Gastroesophageal sphincter (tissue), 4 donors: ENCODE measurements around the gene PRDM16. TPM values are rescaled to one million over a fixed set of nuclear protein-coding genes. Genes with fewer than 3 reads are reported as not detected.

Experiments
- ATAC-seq: fragments of 150-250 bp; one replicate; pipeline ENCODE4 v1.9.1; 2016; ENCODE audit warnings: mild to moderate bottlenecking, moderate library complexity
- H3K27ac ChIP-seq, 4 donors: fragments of 200-600 bp; sonication (generic) in 3 of 4; 1 replicate in 3 of 4; 2 replicates in 1 of 4; pipeline ENCODE4 v1.5.1; 2016 to 2019
- H3K27me3 ChIP-seq: fragments of 200-600 bp; sonication (generic); one replicate; pipeline ENCODE4 v1.5.1; 2019
- H3K36me3 ChIP-seq, 2 donors: fragments of 200-600 bp; sonication (generic); one replicate each; pipeline ENCODE4 v1.5.1; 2019; ENCODE audit warnings: control low read depth in 1 of 2
- H3K4me1 ChIP-seq, 3 donors: fragments of 200-600 bp; sonication (generic); 1 replicate in 2 of 3; 2 replicates in 1 of 3; pipeline ENCODE4 v1.5.1; 2016 to 2019; ENCODE audit warnings: control low read depth in 2 of 3
- H3K4me3 ChIP-seq, 2 donors: fragments of 200-600 bp; sonication (generic); one replicate each; pipeline ENCODE4 v1.5.1; 2019; ENCODE audit warnings: mild to moderate bottlenecking in 1 of 2, moderate library complexity in 1 of 2
- H3K9me3 ChIP-seq, 3 donors: fragments of 200-600 bp; sonication (generic); one replicate each; pipeline ENCODE4 v1.5.1; 2017 to 2019; ENCODE audit warnings: control low read depth in 2 of 3
- CTCF ChIP-seq, 4 experiments: fragments of 200-600 bp in 2 of 4; fragments of 450-650 bp in 2 of 4; sonication (generic) in 1 of 4; IDR thresholded peaks; one replicate each; pipeline ENCODE4 v1.5.1; 2017 to 2019; ENCODE audit warnings: antibody characterized with exemption in 4 of 4, mild to moderate bottlenecking in 2 of 4, moderate library complexity in 2 of 4
- EP300 ChIP-seq: sonication (generic); formaldehyde crosslinking; IDR thresholded peaks from one replicate; pipeline ENCODE4 v1.6.1; 2017; ENCODE audit warnings: antibody characterized with exemption, mild to moderate bottlenecking
- POLR2A ChIP-seq, 2 donors: fragments of 450-650 bp; IDR thresholded peaks; one replicate each; pipeline ENCODE4 v1.6.1; 2017; ENCODE audit warnings: antibody characterized with exemption in 2 of 2, mild to moderate bottlenecking in 2 of 2, moderate library complexity in 1 of 2
- POLR2AphosphoS5 ChIP-seq: sonication (generic); formaldehyde crosslinking; IDR thresholded peaks from one replicate; pipeline ENCODE4 v1.6.1; 2017; ENCODE audit warnings: antibody characterized with exemption
- whole genome bisulfite sequencing, 2 donors: methylation state at CpG; one replicate each; pipeline ENCODE4 v1.1.5; 2018; ENCODE audit warnings: low coverage in 1 of 2; 5-methylcytosine and 5-hydroxymethylcytosine counted together
- total RNA-seq, 4 donors: library from RNA; depleted of rRNA; stranded (reverse); fragments of >200 nt; gene quantifications; one replicate each; pipeline ENCODE4 v1.1.0, GENCODE V29; 2016

The PRDM16 gene
- total RNA-seq, 4 donors from 2014 or later: 1.1 to 3.4 (median 1.6) TPM

GRCh38 chr1:3277011-3277471, 208.0 kb downstream of the PRDM16 start:
- Histone ChIP-seq H3K9me3 (no peaks in the 10 kb centered on the region), H3K4me3 (no peak overlapping the region), H3K36me3 (no peaks in the 10 kb centered on the region), H3K27me3 (peaks cover 38% of the 10 kb centered on the region), H3K27ac (no peak overlapping the region), H3K4me1 (no peaks in the 10 kb centered on the region)
- ATAC-seq: no peak
- no CpG with 5 or more reads among the region's 15 CpGs for WGBS, 2 donors
- no peak for TF ChIP-seq EP300
- TF ChIP-seq POLR2AphosphoS5: no peak

DNA sequence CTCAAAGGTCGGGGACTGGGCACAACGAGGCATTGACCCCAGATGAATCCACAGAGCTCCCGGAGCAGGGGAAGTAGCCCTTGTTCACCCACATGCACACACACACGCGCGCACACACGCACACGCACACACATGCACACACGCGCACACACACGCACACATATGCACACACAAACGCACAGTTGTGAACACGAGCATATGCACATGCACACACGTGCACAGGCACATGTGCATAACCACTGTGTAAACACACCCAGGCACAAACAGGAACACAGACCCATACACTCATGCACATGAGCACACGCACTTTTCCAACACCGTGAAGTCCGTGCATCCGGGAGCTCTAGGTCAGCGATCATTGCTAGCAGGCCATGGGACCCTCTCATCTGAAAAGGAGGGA, 208.6 kb downstream of the PRDM16 start:
- no peaks in the 10 kb centered on the region for H3K4me1 ChIP-seq
- peaks cover 39% of the 10 kb centered on the region for H3K27me3 ChIP-seq
- no peak overlapping the region for H3K4me3 ChIP-seq
- no peaks in the 10 kb centered on the region for H3K9me3 ChIP-seq
- H3K36me3 ChIP-seq: no peaks in the 10 kb centered on the region
- WGBS, 2 donors: 89 to 90% methylated on average over 11 to 13 of the region's 19 CpGs
- ATAC-seq: no peak
- H3K27ac ChIP-seq: no peak overlapping the region
- TF ChIP-seq POLR2A (IDR thresholded peaks at IDR 0.05) (no peak), POLR2AphosphoS5 (no peak), CTCF (IDR thresholded peaks at IDR 0.05) (no peak), EP300 (no peak)

DNA sequence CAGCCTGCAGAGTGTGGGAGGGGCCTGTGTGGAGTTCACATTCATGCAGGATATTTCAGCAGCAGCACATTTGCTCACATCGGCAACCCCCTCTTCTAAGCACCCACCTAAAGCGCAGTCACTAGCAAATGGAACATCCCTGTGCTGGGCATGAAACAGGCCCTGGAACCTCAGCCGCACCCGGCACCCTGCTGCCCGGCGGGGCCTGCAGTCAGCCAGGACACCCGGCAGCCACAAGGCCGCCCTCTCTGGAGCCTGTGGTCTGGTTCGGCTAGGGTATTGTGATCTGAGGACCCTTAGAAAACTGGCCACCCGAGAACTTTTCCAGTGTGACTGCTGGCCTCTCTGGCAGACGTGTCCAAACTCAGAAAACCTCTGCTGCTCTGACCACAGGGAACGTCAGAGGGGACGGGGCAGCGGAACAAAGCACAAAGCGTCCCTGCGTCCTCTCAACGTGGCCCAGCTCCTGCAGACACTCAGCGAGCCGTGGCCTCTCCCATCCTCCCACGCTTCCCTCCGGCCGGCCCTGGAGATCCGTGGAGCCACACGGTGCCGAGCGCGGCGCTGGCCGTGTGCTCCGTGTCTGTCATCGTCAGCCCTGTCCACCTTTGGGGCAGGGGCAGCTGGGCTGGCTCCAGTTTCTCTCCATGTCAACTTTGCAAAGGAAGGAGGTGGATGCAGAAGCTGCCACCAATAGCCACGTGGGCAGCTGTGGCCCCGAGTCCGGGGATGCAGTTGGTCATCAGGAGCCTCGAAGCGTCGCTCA, 209.6 kb downstream of the PRDM16 start:
- Histone ChIP-seq H3K4me1 (peaks cover 0 to 1% (median 0%) of the 10 kb centered on the region in 3 donors), H3K4me3 (no peak overlapping the region)

GRCh38 chr1:3279182-3279470, 210.1 kb downstream of the PRDM16 start:
- H3K9me3 ChIP-seq: no peaks in the 10 kb centered on the region
- H3K27ac ChIP-seq: no peak overlapping the region
- no peak for ATAC-seq
- H3K4me3 ChIP-seq: no peak overlapping the region
- H3K4me1 ChIP-seq: peaks cover 0 to 7% (median 0%) of the 10 kb centered on the region in 3 donors
- WGBS, 2 donors: 70% methylated on average over 2 of the region's 19 CpGs; no CpG with 5 or more reads in 1 of the 2 donors
- no peaks in the 10 kb centered on the region for H3K36me3 ChIP-seq
- peaks cover 47% of the 10 kb centered on the region for H3K27me3 ChIP-seq
- TF ChIP-seq CTCF (IDR thresholded peaks at IDR 0.05) (no peak), POLR2AphosphoS5 (no peak), POLR2A (IDR thresholded peaks at IDR 0.05) (no peak), EP300 (no peak)

More for the DNA sequence above, 209.6 kb downstream of the PRDM16 start:
- 96% methylated on average over 4 of the region's 37 CpGs; no CpG with 5 or more reads in 1 of the 2 donors for WGBS, 2 donors
- peaks cover 42% of the 10 kb centered on the region for H3K27me3 ChIP-seq
- no peak for ATAC-seq
- TF ChIP-seq EP300: no peak
- TF ChIP-seq POLR2A (IDR thresholded peaks at IDR 0.05): no peak
- TF ChIP-seq POLR2AphosphoS5: no peak
- TF ChIP-seq CTCF (IDR thresholded peaks at IDR 0.05): no peak
- H3K9me3 ChIP-seq: no peaks in the 10 kb centered on the region
- no peak overlapping the region for H3K27ac ChIP-seq
- H3K36me3 ChIP-seq: no peaks in the 10 kb centered on the region

DNA sequence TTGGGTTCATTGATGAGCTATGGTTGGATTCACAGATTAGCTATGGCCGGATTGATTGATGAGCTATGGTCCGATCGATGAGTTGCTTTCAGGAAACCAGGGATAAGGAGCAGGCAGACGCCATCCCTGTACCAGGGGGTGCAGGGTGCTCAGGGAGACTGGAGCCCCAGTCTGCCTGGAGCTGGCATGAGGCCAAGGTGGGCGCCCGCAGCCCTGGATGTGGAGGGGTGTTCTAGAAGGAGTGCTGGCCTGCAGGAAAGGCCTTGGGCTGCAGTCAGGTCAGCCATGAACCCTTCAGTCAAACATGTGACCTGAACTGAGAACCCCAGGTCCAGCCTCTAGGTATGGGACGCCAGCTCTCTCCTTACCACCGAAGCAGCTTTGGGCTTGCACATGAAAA, 212.7 kb downstream of the PRDM16 start:
- H3K4me1 ChIP-seq: peaks cover 0 to 10% (median 0%) of the 10 kb centered on the region in 3 donors
- H3K4me3 ChIP-seq: no peak overlapping the region
- TF ChIP-seq CTCF (IDR thresholded peaks at IDR 0.05) (no peak), POLR2A (IDR thresholded peaks at IDR 0.05) (no peak), POLR2AphosphoS5 (no peak), EP300 (no peak)
- 80% methylated on average over 2 of the region's 8 CpGs; no CpG with 5 or more reads in 1 of the 2 donors for WGBS, 2 donors
- ATAC-seq: no peak
- H3K27me3 ChIP-seq: peaks cover 71% of the 10 kb centered on the region
- no peaks in the 10 kb centered on the region for H3K36me3 ChIP-seq
- no peaks in the 10 kb centered on the region for H3K9me3 ChIP-seq
- no peak overlapping the region for H3K27ac ChIP-seq
